HepG2 (cell line): ENCODE data around the gene TMEM95. TPM values are rescaled to one million over a fixed set of nuclear protein-coding genes. Genes with fewer than 3 reads are reported as not detected.

Source experiments
- polyA plus RNA-seq, 8 experiments: library from polyadenylated mRNA; depleted of rRNA in 3 of 8; stranded (reverse) in 7 of 8; unstranded in 1 of 8; fragments of >200 nt; fragmentation: Illumina TruSeq in 4 of 8; extraction: Trizol in 4 of 8; gene quantifications; 2 replicates each; pipeline versions ENCODE4 v1.2.1 to v1.2.3, GENCODE V29; 2011 to 2016; ENCODE audit warnings: low read depth in 4 of 8, missing spikeins in 1 of 8, mixed read lengths in 1 of 8; ENCODE audit not compliant: insufficient read depth in 1 of 8
- small RNA-seq, 3 experiments: library from RNA; depleted of rRNA; stranded (forward); fragments of <200 nt; gene quantifications; one replicate each; pipeline ENCODE3, GENCODE V24; 2012; ENCODE audit warnings: low read depth in 2 of 3, low replicate concordance in 1 of 3; ENCODE audit not compliant: insufficient read length in 3 of 3, insufficient read depth in 2 of 3
- total RNA-seq, 5 experiments: library from RNA; depleted of rRNA; stranded (reverse); fragments of >200 nt; fragmentation: Illumina TruSeq; extraction: Trizol; gene quantifications; 2 replicates each; pipeline ENCODE4 v1.2.3, GENCODE V29; 2016; ENCODE audit warnings: low read depth in 1 of 5

Gene TMEM95
- total and polyA plus RNA-seq, 2 of the 13 experiments (the other 11 are each of a cell fraction or from before 2014, with no cell fraction given), result not detected

Small RNA genes lying within 50 kb of the gene (small RNA-seq; reads per million reads assigned to genes)
- gene AC026954.2, result 0 reads per million in 3 experiments

Other genes starting within 250 kb of the TMEM95 start
Only the 30 nearest of the 36 such genes appear.
- gene ASGR1, start 175.8 kb upstream of the TMEM95 start, total RNA-seq (2016; rRNA removed; fragmentation: Illumina TruSeq; extraction: Trizol), result 156 and 353 TPM in 2 replicates
- 796 and 885 TPM in 2 replicates for gene ASGR1, start 175.8 kb upstream of the TMEM95 start, polyA plus RNA-seq (2011; rRNA removed)
- 0.25 and 0.71 TPM in 2 replicates for gene DLG4, start 135.3 kb upstream of the TMEM95 start, total RNA-seq (2016; rRNA removed; fragmentation: Illumina TruSeq; extraction: Trizol)
- gene DLG4, start 135.3 kb upstream of the TMEM95 start, polyA plus RNA-seq (2011; rRNA removed), result 3.9 and 4.3 TPM in 2 replicates
- gene ACADVL, start 135.2 kb upstream of the TMEM95 start, total RNA-seq (2016; rRNA removed; fragmentation: Illumina TruSeq; extraction: Trizol), result 106 and 219 TPM in 2 replicates
- gene ACADVL, start 135.2 kb upstream of the TMEM95 start, polyA plus RNA-seq (2011; rRNA removed), result 412 and 521 TPM in 2 replicates
- gene DVL2, start 120.6 kb upstream of the TMEM95 start, total RNA-seq (2016; rRNA removed; fragmentation: Illumina TruSeq; extraction: Trizol), result 27.2 and 38.2 TPM in 2 replicates
- 5.7 and 7.0 TPM in 2 replicates for gene DVL2, start 120.6 kb upstream of the TMEM95 start, polyA plus RNA-seq (2011; rRNA removed)
- 33.2 and 37.5 TPM in 2 replicates for gene PHF23, start 115.7 kb upstream of the TMEM95 start, total RNA-seq (2016; rRNA removed; fragmentation: Illumina TruSeq; extraction: Trizol)
- 27.6 and 30.9 TPM in 2 replicates for gene PHF23, start 115.7 kb upstream of the TMEM95 start, polyA plus RNA-seq (2011; rRNA removed)
- gene GABARAP, start 112.7 kb upstream of the TMEM95 start, total RNA-seq (2016; rRNA removed; fragmentation: Illumina TruSeq; extraction: Trizol), result 161 and 239 TPM in 2 replicates
- gene GABARAP, start 112.7 kb upstream of the TMEM95 start, polyA plus RNA-seq (2011; rRNA removed), result 274 and 310 TPM in 2 replicates
- gene CTDNEP1, start 103.4 kb upstream of the TMEM95 start, total RNA-seq (2016; rRNA removed; fragmentation: Illumina TruSeq; extraction: Trizol), result 19.8 and 32.0 TPM in 2 replicates
- gene CTDNEP1, start 103.4 kb upstream of the TMEM95 start, polyA plus RNA-seq (2011; rRNA removed), result 118 and 126 TPM in 2 replicates
- 68.0 and 69.8 TPM in 2 replicates for gene ELP5, start 102.9 kb upstream of the TMEM95 start, total RNA-seq (2016; rRNA removed; fragmentation: Illumina TruSeq; extraction: Trizol)
- 67.6 and 75.4 TPM in 2 replicates for gene ELP5, start 102.9 kb upstream of the TMEM95 start, polyA plus RNA-seq (2011; rRNA removed)
- gene CLDN7, start 92.7 kb upstream of the TMEM95 start, total RNA-seq (2016; rRNA removed; fragmentation: Illumina TruSeq; extraction: Trizol), result not detected in 2 replicates
- not detected in 2 replicates for gene CLDN7, start 92.7 kb upstream of the TMEM95 start, polyA plus RNA-seq (2011; rRNA removed)
- 2.6 and 5.8 TPM in 2 replicates for gene SLC2A4, start 73.4 kb upstream of the TMEM95 start, total RNA-seq (2016; rRNA removed; fragmentation: Illumina TruSeq; extraction: Trizol)
- gene SLC2A4, start 73.4 kb upstream of the TMEM95 start, polyA plus RNA-seq (2011; rRNA removed), result 4.9 and 6.3 TPM in 2 replicates
- gene YBX2, start 60.5 kb upstream of the TMEM95 start, total RNA-seq (2016; rRNA removed; fragmentation: Illumina TruSeq; extraction: Trizol), result 0.22 TPM in 1 of 2 replicates, not detected in the other
- gene YBX2, start 60.5 kb upstream of the TMEM95 start, polyA plus RNA-seq (2011; rRNA removed), result 0.12 TPM in 2 replicates
- 319 and 367 TPM in 2 replicates for gene EIF5A, start 47.5 kb upstream of the TMEM95 start, total RNA-seq (2016; rRNA removed; fragmentation: Illumina TruSeq; extraction: Trizol)
- 280 and 337 TPM in 2 replicates for gene EIF5A, start 47.5 kb upstream of the TMEM95 start, polyA plus RNA-seq (2011; rRNA removed)
- 43.8 and 58.0 TPM in 2 replicates for gene GPS2, start 39.8 kb upstream of the TMEM95 start, total RNA-seq (2016; rRNA removed; fragmentation: Illumina TruSeq; extraction: Trizol)
- 48.0 and 59.4 TPM in 2 replicates for gene GPS2, start 39.8 kb upstream of the TMEM95 start, polyA plus RNA-seq (2011; rRNA removed)
- gene NEURL4, start 25.8 kb upstream of the TMEM95 start, total RNA-seq (2016; rRNA removed; fragmentation: Illumina TruSeq; extraction: Trizol), result 6.7 and 15.7 TPM in 2 replicates
- gene NEURL4, start 25.8 kb upstream of the TMEM95 start, polyA plus RNA-seq (2011; rRNA removed), result 14.8 and 15.3 TPM in 2 replicates
- gene ACAP1, start 18.6 kb upstream of the TMEM95 start, total RNA-seq (2016; rRNA removed; fragmentation: Illumina TruSeq; extraction: Trizol), result 1.3 TPM in 1 of 2 replicates, not detected in the other
- gene ACAP1, start 18.6 kb upstream of the TMEM95 start, polyA plus RNA-seq (2011; rRNA removed), result 2.5 and 3.1 TPM in 2 replicates
- 1.3 and 1.6 TPM in 2 replicates for gene KCTD11, start 3.0 kb upstream of the TMEM95 start, total RNA-seq (2016; rRNA removed; fragmentation: Illumina TruSeq; extraction: Trizol)
- gene KCTD11, start 3.0 kb upstream of the TMEM95 start, polyA plus RNA-seq (2011; rRNA removed), result 2.6 and 3.1 TPM in 2 replicates
- 1.7 and 2.0 TPM in 2 replicates for gene TNK1, start 25.9 kb downstream of the TMEM95 start, total RNA-seq (2016; rRNA removed; fragmentation: Illumina TruSeq; extraction: Trizol)
- gene TNK1, start 25.9 kb downstream of the TMEM95 start, polyA plus RNA-seq (2011; rRNA removed), result 3.5 and 3.7 TPM in 2 replicates
- gene PLSCR3, start 39.4 kb downstream of the TMEM95 start, total RNA-seq (2016; rRNA removed; fragmentation: Illumina TruSeq; extraction: Trizol), result 5.6 and 6.0 TPM in 2 replicates
- 6.1 and 6.2 TPM in 2 replicates for gene PLSCR3, start 39.4 kb downstream of the TMEM95 start, polyA plus RNA-seq (2011; rRNA removed)
- gene TMEM256, start 48.9 kb downstream of the TMEM95 start, total RNA-seq (2016; rRNA removed; fragmentation: Illumina TruSeq; extraction: Trizol), result 231 and 246 TPM in 2 replicates
- gene TMEM256, start 48.9 kb downstream of the TMEM95 start, polyA plus RNA-seq (2011; rRNA removed), result 240 and 252 TPM in 2 replicates
- gene NLGN2, start 52.7 kb downstream of the TMEM95 start, total RNA-seq (2016; rRNA removed; fragmentation: Illumina TruSeq; extraction: Trizol), result 1.4 and 1.9 TPM in 2 replicates
- 11.0 and 15.1 TPM in 2 replicates for gene NLGN2, start 52.7 kb downstream of the TMEM95 start, polyA plus RNA-seq (2011; rRNA removed)
- not detected in 2 replicates for gene SPEM1, start 65.2 kb downstream of the TMEM95 start, total RNA-seq (2016; rRNA removed; fragmentation: Illumina TruSeq; extraction: Trizol)
- gene SPEM1, start 65.2 kb downstream of the TMEM95 start, polyA plus RNA-seq (2011; rRNA removed), result not detected in 2 replicates
- gene SPEM2, start 70.5 kb downstream of the TMEM95 start, total RNA-seq (2016; rRNA removed; fragmentation: Illumina TruSeq; extraction: Trizol), result not detected in 2 replicates
- not detected in 2 replicates for gene SPEM2, start 70.5 kb downstream of the TMEM95 start, polyA plus RNA-seq (2011; rRNA removed)
- gene SPEM3, start 73.7 kb downstream of the TMEM95 start, total RNA-seq (2016; rRNA removed; fragmentation: Illumina TruSeq; extraction: Trizol), result not detected in 2 replicates
- not detected in 2 replicates for gene SPEM3, start 73.7 kb downstream of the TMEM95 start, polyA plus RNA-seq (2011; rRNA removed)
- 2.0 and 3.1 TPM in 2 replicates for gene TMEM102, start 80.3 kb downstream of the TMEM95 start, total RNA-seq (2016; rRNA removed; fragmentation: Illumina TruSeq; extraction: Trizol)
- gene TMEM102, start 80.3 kb downstream of the TMEM95 start, polyA plus RNA-seq (2011; rRNA removed), result 1.6 and 2.8 TPM in 2 replicates
- 0.20 and 0.55 TPM in 2 replicates for gene FGF11, start 84.4 kb downstream of the TMEM95 start, total RNA-seq (2016; rRNA removed; fragmentation: Illumina TruSeq; extraction: Trizol)
- 7.0 and 7.6 TPM in 2 replicates for gene FGF11, start 84.4 kb downstream of the TMEM95 start, polyA plus RNA-seq (2011; rRNA removed)
- 3.6 and 5.4 TPM in 2 replicates for gene CHRNB1, start 89.9 kb downstream of the TMEM95 start, total RNA-seq (2016; rRNA removed; fragmentation: Illumina TruSeq; extraction: Trizol)
- 33.7 and 39.6 TPM in 2 replicates for gene CHRNB1, start 89.9 kb downstream of the TMEM95 start, polyA plus RNA-seq (2011; rRNA removed)
- 3.3 and 4.3 TPM in 2 replicates for gene ZBTB4, start 124.5 kb downstream of the TMEM95 start, total RNA-seq (2016; rRNA removed; fragmentation: Illumina TruSeq; extraction: Trizol)
- 7.4 and 7.9 TPM in 2 replicates for gene ZBTB4, start 124.5 kb downstream of the TMEM95 start, polyA plus RNA-seq (2011; rRNA removed)
- gene SLC35G6, start 126.3 kb downstream of the TMEM95 start, total RNA-seq (2016; rRNA removed; fragmentation: Illumina TruSeq; extraction: Trizol), result 0.07 TPM in 1 of 2 replicates, not detected in the other
- gene SLC35G6, start 126.3 kb downstream of the TMEM95 start, polyA plus RNA-seq (2011; rRNA removed), result 0.04 TPM in 1 of 2 replicates, not detected in the other
- 17.8 and 63.2 TPM in 2 replicates for gene POLR2A, start 129.2 kb downstream of the TMEM95 start, total RNA-seq (2016; rRNA removed; fragmentation: Illumina TruSeq; extraction: Trizol)
- gene POLR2A, start 129.2 kb downstream of the TMEM95 start, polyA plus RNA-seq (2011; rRNA removed), result 17.2 and 18.3 TPM in 2 replicates
- gene TNFSF12, start 193.9 kb downstream of the TMEM95 start, total RNA-seq (2016; rRNA removed; fragmentation: Illumina TruSeq; extraction: Trizol), result 0.73 and 0.93 TPM in 2 replicates
- 6.3 and 7.2 TPM in 2 replicates for gene TNFSF12, start 193.9 kb downstream of the TMEM95 start, polyA plus RNA-seq (2011; rRNA removed)